HepG2 (cell line): ENCODE measurements around the gene FBXO10. TPM values are rescaled to one million over a fixed set of nuclear protein-coding genes. Genes with fewer than 3 reads are reported as not detected.

Source experiments
- ATF2 ChIP-seq: sonication (generic); formaldehyde crosslinking; IDR thresholded peaks from 2 replicates; pipeline ENCODE4 v1.4.0; 2020; ENCODE audit warnings: missing genetic modification reagents
- CCAR2 ChIP-seq: fragments of 200-400 bp; formaldehyde crosslinking; optimal IDR thresholded peaks from 2 replicates; pipeline ENCODE3; 2018; ENCODE audit warnings: low read depth, mild to moderate bottlenecking, low read length, moderate library complexity
- CTCF ChIP-seq: sonication (generic); formaldehyde crosslinking; IDR thresholded peaks from 2 replicates; pipeline ENCODE4 v1.5.0; 2020; ENCODE audit warnings: mild to moderate bottlenecking, missing genetic modification reagents, moderate library complexity
- MED8 ChIP-seq: sonication (generic); formaldehyde crosslinking; IDR thresholded peaks from 2 replicates; pipeline ENCODE4 v1.8.1; 2023; ENCODE audit warnings: mild to moderate bottlenecking, missing genetic modification reagents; ENCODE audit not compliant: insufficient replicate concordance
- MTF2 ChIP-seq: sonication (generic); formaldehyde crosslinking; IDR thresholded peaks from 2 replicates; pipeline ENCODE4 v1.5.0; 2020; ENCODE audit warnings: missing genetic modification reagents, borderline replicate concordance
- PRMT3 ChIP-seq: sonication (generic); formaldehyde crosslinking; IDR thresholded peaks from 2 replicates; pipeline ENCODE4 v1.8.1; 2022; ENCODE audit warnings: low read depth, mild to moderate bottlenecking, moderate library complexity, missing genetic modification reagents, borderline replicate concordance
- RARG ChIP-seq: sonication (generic); formaldehyde crosslinking; IDR thresholded peaks from 2 replicates; pipeline ENCODE4 v1.4.0; 2020; ENCODE audit warnings: low read depth, mild to moderate bottlenecking, missing genetic modification reagents
- SNAI1 ChIP-seq: sonication (generic); formaldehyde crosslinking; IDR thresholded peaks from 2 replicates; pipeline ENCODE4 v1.5.0; 2020; ENCODE audit warnings: mild to moderate bottlenecking, missing genetic modification reagents, borderline replicate concordance
- TBP ChIP-seq: sonication (generic); formaldehyde crosslinking; IDR thresholded peaks from 2 replicates; pipeline ENCODE4 v1.5.0; 2020; ENCODE audit warnings: missing genetic modification reagents
- THAP9 ChIP-seq: sonication (generic); formaldehyde crosslinking; IDR thresholded peaks from 2 replicates; pipeline ENCODE4; 2020; ENCODE audit warnings: missing genetic modification reagents, mild to moderate bottlenecking, borderline replicate concordance
- ZBTB7A ChIP-seq: sonication (generic); formaldehyde crosslinking; IDR thresholded peaks from 2 replicates; pipeline ENCODE4 v1.8.0; 2022; ENCODE audit warnings: mild to moderate bottlenecking, missing genetic modification reagents
- ZMYM3 ChIP-seq: sonication (generic); formaldehyde crosslinking; IDR thresholded peaks from 2 replicates; pipeline ENCODE4 v1.5.1; 2020; ENCODE audit warnings: mild to moderate bottlenecking, missing genetic modification reagents
- ZNF256 ChIP-seq: sonication (generic); formaldehyde crosslinking; conservative IDR thresholded peaks from 2 replicates; pipeline ENCODE4 v1.4.0; 2020; ENCODE audit warnings: missing genetic modification reagents
- ZNF264 ChIP-seq: sonication (generic); formaldehyde crosslinking; IDR thresholded peaks from 2 replicates; pipeline ENCODE4 v1.4.0; 2020; ENCODE audit warnings: missing genetic modification reagents
- ZNF292 ChIP-seq: sonication (generic); formaldehyde crosslinking; IDR thresholded peaks from 2 replicates; pipeline ENCODE4 v1.8.1; 2022; ENCODE audit warnings: mild to moderate bottlenecking, low read depth, missing genetic modification reagents, borderline replicate concordance
- ZNF773 ChIP-seq: sonication (generic); formaldehyde crosslinking; IDR thresholded peaks from 2 replicates; pipeline ENCODE4 v1.4.0; 2020; ENCODE audit warnings: missing genetic modification reagents, borderline replicate concordance
- ZUFSP ChIP-seq: sonication (generic); formaldehyde crosslinking; IDR thresholded peaks from 2 replicates; pipeline ENCODE4 v1.9.0; 2021; ENCODE audit warnings: missing genetic modification reagents, mild to moderate bottlenecking, borderline replicate concordance
- polyA plus RNA-seq, 8 experiments: library from polyadenylated mRNA; depleted of rRNA in 3 of 8; stranded (reverse) in 7 of 8; unstranded in 1 of 8; fragments of >200 nt; fragmentation: Illumina TruSeq in 4 of 8; extraction: Trizol in 4 of 8; gene quantifications; 2 replicates each; pipeline versions ENCODE4 v1.2.1 to v1.2.3, GENCODE V29; 2011 to 2016; ENCODE audit warnings: low read depth in 4 of 8, missing spikeins in 1 of 8, mixed read lengths in 1 of 8; ENCODE audit not compliant: insufficient read depth in 1 of 8
- total RNA-seq, 5 experiments: library from RNA; depleted of rRNA; stranded (reverse); fragments of >200 nt; fragmentation: Illumina TruSeq; extraction: Trizol; gene quantifications; 2 replicates each; pipeline ENCODE4 v1.2.3, GENCODE V29; 2016; ENCODE audit warnings: low read depth in 1 of 5
- TF ChIP-seq, protein P1 (sequence below): sonication (generic); formaldehyde crosslinking; IDR thresholded peaks from 2 replicates; pipeline ENCODE4 v1.4.0; 2020; ENCODE audit warnings: missing genetic modification reagents

The FBXO10 gene
- total and polyA plus RNA-seq, 2 of the 13 experiments (the other 11 are each of a cell fraction or from before 2014, with no cell fraction given): 3.1 to 5.1 TPM

- TF ChIP-seq ZNF773 (CRISPR knock-in tag) (peak; percentile 92), CTCF (peak; percentile 32; the same call in 1 of the 2 replicates), CCAR2 (no peak), MTF2 (CRISPR knock-in tag) (no peak), ZNF256 (CRISPR knock-in tag) (peak; percentile 93), THAP9 (CRISPR knock-in tag) (peak; percentile 97), PRMT3 (CRISPR knock-in tag) (peak; percentile 92), ATF2 (CRISPR knock-in tag) (peak; percentile 85; the same call in 1 of the 2 replicates), ZBTB7A (CRISPR knock-in tag) (no peak), ZMYM3 (peak; percentile 74), MED8 (CRISPR knock-in tag) (peak; percentile 86), ZUFSP (CRISPR knock-in tag) (no peak), SNAI1 (CRISPR knock-in tag) (peak; percentile 87; the same call in 1 of the 2 replicates), ZNF264 (CRISPR knock-in tag) (peak; percentile 93), TBP (no peak), RARG (CRISPR knock-in tag) (no peak), ZNF292 (CRISPR knock-in tag) (no peak; the same call in 1 of the 2 replicates)
- TF ChIP-seq, protein P1, sequence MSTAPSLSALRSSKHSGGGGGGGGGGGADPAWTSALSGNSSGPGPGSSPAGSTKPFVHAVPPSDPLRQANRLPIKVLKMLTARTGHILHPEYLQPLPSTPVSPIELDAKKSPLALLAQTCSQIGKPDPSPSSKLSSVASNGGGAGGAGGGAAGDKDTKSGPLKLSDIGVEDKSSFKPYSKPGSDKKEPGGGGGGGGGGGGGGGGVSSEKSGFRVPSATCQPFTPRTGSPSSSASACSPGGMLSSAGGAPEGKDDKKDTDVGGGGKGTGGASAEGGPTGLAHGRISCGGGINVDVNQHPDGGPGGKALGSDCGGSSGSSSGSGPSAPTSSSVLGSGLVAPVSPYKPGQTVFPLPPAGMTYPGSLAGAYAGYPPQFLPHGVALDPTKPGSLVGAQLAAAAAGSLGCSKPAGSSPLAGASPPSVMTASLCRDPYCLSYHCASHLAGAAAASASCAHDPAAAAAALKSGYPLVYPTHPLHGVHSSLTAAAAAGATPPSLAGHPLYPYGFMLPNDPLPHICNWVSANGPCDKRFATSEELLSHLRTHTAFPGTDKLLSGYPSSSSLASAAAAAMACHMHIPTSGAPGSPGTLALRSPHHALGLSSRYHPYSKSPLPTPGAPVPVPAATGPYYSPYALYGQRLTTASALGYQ (CRISPR knock-in tag): peak; percentile 87
Measured at GRCh38 chr9:37592108-37592951, 16.1 kb upstream of the FBXO10 start, which contains the start of gene TOMM5 (continued).
